Measurements from ENCODE around the gene ZNF219. TPM values are rescaled to one million over a fixed set of nuclear protein-coding genes. Genes with fewer than 3 reads are reported as not detected.

Gene ZNF219
- total and polyA plus RNA-seq, 2 of the 13 experiments (the other 11 are each of a cell fraction or from before 2014, with no cell fraction given), result 34.5 to 36.6 TPM

GRCh38 chr14:21092273-21093011, 6.0 kb downstream of the ZNF219 start (continued):
- TF ChIP-seq HNF1A (IDR thresholded peaks at IDR 0.05; ENCODE audit: low read depth) (no peak), HNF1A (CRISPR knock-in tag; IDR thresholded peaks at IDR 0.05; ENCODE audit: borderline replicate concordance) (peak; percentile 62; the same call in 1 of the 2 replicates), ZNF7 (CRISPR knock-in tag; IDR thresholded peaks at IDR 0.05) (no peak), ZNF225 (CRISPR knock-in tag; IDR thresholded peaks at IDR 0.05) (peak; percentile 97), SRSF4 (IDR thresholded peaks at IDR 0.05; ENCODE audit: low read depth, low read length, poor library complexity, severe bottlenecking) (no peak), EZH2 (conservative IDR thresholded peaks at IDR 0.05; ENCODE audit: low read depth, low read length) (no peak), PAXIP1 (CRISPR knock-in tag; conservative IDR thresholded peaks at IDR 0.05) (peak; percentile 64), ZNF674 (CRISPR knock-in tag; IDR thresholded peaks at IDR 0.05; ENCODE audit: low read depth) (no peak), PHB2 (IDR thresholded peaks at IDR 0.05; ENCODE audit: partially characterized antibody) (no peak), MYC (CRISPR knock-in tag; IDR thresholded peaks at IDR 0.05; ENCODE audit: borderline replicate concordance) (peak; percentile 52; the same call in 1 of the 2 replicates), ATF3 (CRISPR knock-in tag; IDR thresholded peaks at IDR 0.05) (peak; percentile 69), PAF1 (CRISPR knock-in tag; IDR thresholded peaks at IDR 0.05) (peak; percentile 65; the same call in 1 of the 2 replicates), PAWR (CRISPR knock-in tag; IDR thresholded peaks at IDR 0.05; ENCODE audit: borderline replicate concordance) (peak; percentile 88; the same call in 1 of the 2 replicates), ZNF205 (CRISPR knock-in tag; IDR thresholded peaks at IDR 0.05) (peak; percentile 87), ZNF354B (CRISPR knock-in tag; IDR thresholded peaks at IDR 0.05) (no peak; the same call in 1 of the 2 replicates), ZFP82 (CRISPR knock-in tag; IDR thresholded peaks at IDR 0.05; ENCODE audit: borderline replicate concordance) (no peak), JUN (CRISPR knock-in tag; IDR thresholded peaks at IDR 0.05) (peak; percentile 34; the same call in 1 of the 2 replicates), FOXO1 (CRISPR knock-in tag; IDR thresholded peaks at IDR 0.05) (peak; percentile 81; the same call in 1 of the 2 replicates), TMF1 (CRISPR knock-in tag; IDR thresholded peaks at IDR 0.05; ENCODE audit: low read depth) (no peak), SNAPC2 (CRISPR knock-in tag; IDR thresholded peaks at IDR 0.05) (peak; percentile 67; the same call in 1 of the 2 replicates), YEATS4 (CRISPR knock-in tag; IDR thresholded peaks at IDR 0.05; ENCODE audit: borderline replicate concordance) (no peak), ZNF83 (CRISPR knock-in tag; IDR thresholded peaks at IDR 0.05; ENCODE audit: borderline replicate concordance) (peak; percentile 87; the same call in 1 of the 2 replicates), MED13 (CRISPR knock-in tag; IDR thresholded peaks at IDR 0.05) (no peak)

Measured in HepG2 (cell line).